HUES48 (cell line): Measurements from ENCODE around the gene GRIK3.

Source experiments
- H3K27ac ChIP-seq: one replicate; pipeline ENCODE4 v1.7.0; 2013; ENCODE audit warnings: low read depth, low read length, inconsistent platforms
- H3K27me3 ChIP-seq: 2 replicates; pipeline ENCODE4 v1.6.1; 2013; ENCODE audit warnings: mild to moderate bottlenecking, low read length; ENCODE audit not compliant: control insufficient read depth, insufficient read depth
- H3K36me3 ChIP-seq: 2 replicates; pipeline ENCODE4 v1.6.1; 2013; ENCODE audit warnings: low read length; ENCODE audit not compliant: control insufficient read depth, insufficient read depth
- H3K4me1 ChIP-seq: 2 replicates; pipeline ENCODE4 v1.6.1; 2013; ENCODE audit warnings: mild to moderate bottlenecking, low read length; ENCODE audit not compliant: control insufficient read depth, insufficient read depth
- H3K4me3 ChIP-seq: 2 replicates; pipeline ENCODE4 v1.5.1; 2013; ENCODE audit warnings: mild to moderate bottlenecking, low read depth, low read length
- H3K9ac ChIP-seq: 2 replicates; pipeline ENCODE4 v1.6.1; 2013; ENCODE audit warnings: mild to moderate bottlenecking, low read depth, low read length, moderate library complexity
- H3K9me3 ChIP-seq: 2 replicates; pipeline ENCODE4 v1.6.1; 2013; ENCODE audit warnings: low read length; ENCODE audit not compliant: control insufficient read depth, insufficient read depth

GRIK3 gene

DNA sequence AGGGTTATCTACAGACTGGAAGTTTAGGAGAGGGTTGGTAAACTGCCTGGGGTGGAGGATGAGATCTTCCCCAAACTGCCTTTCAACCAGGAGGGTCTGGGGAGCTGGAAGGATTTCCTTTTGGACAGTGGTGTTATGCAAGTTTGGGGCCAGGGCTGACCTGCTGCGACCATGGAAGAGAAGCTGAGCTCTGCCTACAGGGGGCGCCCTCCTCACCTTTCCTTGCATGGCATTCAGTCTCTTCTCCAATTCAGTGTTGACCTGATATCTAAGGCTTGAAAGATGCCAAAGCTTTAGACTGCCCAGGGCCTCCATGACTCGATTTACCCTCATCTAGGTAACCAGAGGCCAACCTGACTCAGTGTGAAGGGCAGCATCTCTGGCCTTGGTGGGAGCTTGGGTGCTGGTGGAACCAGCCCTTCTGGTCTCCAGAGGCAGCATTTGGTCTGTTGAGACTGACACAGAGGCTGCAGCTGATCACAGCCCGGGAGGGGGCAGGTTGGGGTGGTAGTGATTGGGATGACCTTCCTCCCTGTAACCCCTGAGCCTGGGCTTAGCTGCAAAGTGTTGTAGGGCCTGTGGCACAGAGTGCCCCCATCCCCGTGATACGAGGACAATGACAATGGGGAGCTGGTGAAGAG, 170.0 kb downstream of the GRIK3 start:
- H3K9me3 ChIP-seq, result no peaks in the 10 kb centered on the region
- H3K36me3 ChIP-seq, result no peaks in the 10 kb centered on the region
- H3K4me3 ChIP-seq, result no peak overlapping the region
- H3K4me1 ChIP-seq, result no peaks in the 10 kb centered on the region
- H3K27ac ChIP-seq, result no peak overlapping the region
- no peaks in the 10 kb centered on the region for H3K27me3 ChIP-seq
- no peak overlapping the region for H3K9ac ChIP-seq

GRCh38 chr1:36863500-36863899, 170.8 kb downstream of the GRIK3 start:
- Histone ChIP-seq H3K9ac (no peak overlapping the region), H3K4me3 (no peak overlapping the region), H3K27ac (no peak overlapping the region), H3K36me3 (no peaks in the 10 kb centered on the region), H3K27me3 (no peaks in the 10 kb centered on the region), H3K9me3 (no peaks in the 10 kb centered on the region), H3K4me1 (no peaks in the 10 kb centered on the region)

DNA sequence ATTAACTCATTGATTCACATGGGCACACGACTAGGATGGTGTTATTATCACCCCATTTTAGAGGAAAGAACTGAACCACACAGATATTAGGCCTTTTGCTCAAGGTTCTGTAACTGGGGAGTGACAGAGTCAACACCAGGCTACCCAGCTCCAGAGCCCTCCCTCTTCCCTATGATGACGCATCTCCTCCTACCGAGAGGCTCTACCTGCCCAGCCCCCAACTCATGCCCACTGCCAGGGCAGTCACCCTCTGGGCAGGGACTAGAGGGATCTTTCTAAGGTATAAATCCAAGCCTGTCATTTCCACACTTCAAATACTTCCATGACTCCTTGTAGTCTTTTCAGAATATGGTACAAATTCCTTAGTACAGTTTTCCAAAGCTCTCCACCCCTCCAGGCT, 171.3 kb downstream of the GRIK3 start:
- Histone ChIP-seq H3K4me3 (no peak overlapping the region), H3K27ac (no peak overlapping the region), H3K9ac (no peak overlapping the region), H3K9me3 (no peaks in the 10 kb centered on the region), H3K4me1 (no peaks in the 10 kb centered on the region; the same call in 1 of the 2 replicates), H3K36me3 (no peaks in the 10 kb centered on the region), H3K27me3 (no peaks in the 10 kb centered on the region)

DNA sequence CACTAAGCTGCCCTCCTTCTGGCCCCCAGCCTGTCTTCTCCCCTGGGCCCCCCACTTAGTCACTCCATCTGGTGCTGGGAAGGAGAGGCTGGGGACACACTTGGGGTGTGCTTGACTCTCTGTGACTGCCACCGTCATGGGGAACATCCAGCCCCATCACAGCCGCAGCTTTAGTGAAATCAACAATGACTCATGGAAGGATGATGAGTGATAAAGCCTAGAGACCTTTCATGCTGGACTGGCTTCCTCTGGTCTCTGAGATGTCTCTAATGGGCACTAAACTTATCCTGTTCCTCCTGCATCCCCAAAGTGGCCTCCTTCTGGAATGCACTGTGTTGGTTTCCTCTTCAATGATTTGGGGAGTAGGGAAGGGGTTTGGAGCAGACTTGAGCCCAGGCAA, 172.9 kb downstream of the GRIK3 start:
- no peak overlapping the region for H3K4me3 ChIP-seq
- no peaks in the 10 kb centered on the region for H3K9me3 ChIP-seq

DNA sequence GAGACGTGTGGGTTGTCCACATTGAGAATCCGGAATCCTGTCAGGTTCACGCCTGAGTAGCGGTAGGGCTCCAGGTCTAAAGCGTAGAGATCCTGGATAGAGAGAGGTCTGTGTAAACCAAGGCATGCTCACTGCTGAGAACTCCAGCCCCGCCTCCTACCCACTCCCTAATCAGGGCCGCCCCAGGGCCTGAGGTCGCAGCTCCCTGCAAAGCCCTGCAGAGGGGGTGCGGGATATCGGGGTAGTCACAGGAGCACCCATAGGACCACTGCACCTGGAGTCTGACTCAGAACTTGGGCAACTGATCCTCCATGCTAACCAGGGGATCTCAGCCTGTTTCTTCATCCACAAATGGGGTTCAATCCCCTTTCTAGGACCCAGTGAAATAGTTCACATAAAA, 174.4 kb downstream of the GRIK3 start:
- Histone ChIP-seq H3K4me1 (peaks cover 21% of the 10 kb centered on the region), H3K9ac (no peak overlapping the region), H3K36me3 (no peaks in the 10 kb centered on the region)

More for the DNA sequence above, 172.9 kb downstream of the GRIK3 start:
- H3K27me3 ChIP-seq, result no peaks in the 10 kb centered on the region
- H3K9ac ChIP-seq, result no peak overlapping the region
- H3K36me3 ChIP-seq, result no peaks in the 10 kb centered on the region
- peaks cover 6% of the 10 kb centered on the region; the same call in 1 of the 2 replicates for H3K4me1 ChIP-seq
- H3K27ac ChIP-seq, result no peak overlapping the region

DNA sequence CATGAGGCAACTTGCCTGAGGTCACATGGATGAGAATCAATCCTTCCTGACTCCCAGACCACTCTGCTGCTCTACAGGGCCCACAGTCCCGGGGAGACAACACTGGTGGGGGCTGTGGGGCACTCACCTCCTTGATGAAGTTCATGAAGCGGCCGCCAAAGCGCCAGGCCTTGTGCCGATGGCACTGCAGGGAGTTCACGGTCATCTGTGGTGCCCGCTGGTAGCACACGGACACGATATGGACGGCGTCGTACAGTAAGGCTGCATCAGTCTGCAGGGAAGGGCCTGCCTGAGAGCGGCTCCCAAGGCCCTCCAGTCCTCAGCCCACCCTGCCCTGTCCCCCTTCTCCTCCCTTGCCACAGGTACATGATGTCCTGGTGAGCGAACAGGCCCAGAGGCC, 175.3 kb downstream of the GRIK3 start:
- Histone ChIP-seq H3K36me3 (no peaks in the 10 kb centered on the region), H3K27me3 (no peaks in the 10 kb centered on the region), H3K4me1 (peaks cover 23% of the 10 kb centered on the region), H3K9ac (no peak overlapping the region), H3K27ac (no peak overlapping the region), H3K9me3 (no peaks in the 10 kb centered on the region), H3K4me3 (no peak overlapping the region)

More for the DNA sequence above, 174.4 kb downstream of the GRIK3 start:
- no peaks in the 10 kb centered on the region for H3K9me3 ChIP-seq
- H3K4me3 ChIP-seq, result no peak overlapping the region
- H3K27me3 ChIP-seq, result no peaks in the 10 kb centered on the region
- H3K27ac ChIP-seq, result no peak overlapping the region

- H3K4me3 ChIP-seq, result no peak overlapping the region
- H3K4me1 ChIP-seq, result peaks cover 23% of the 10 kb centered on the region
- no peaks in the 10 kb centered on the region for H3K36me3 ChIP-seq
- H3K9ac ChIP-seq, result no peak overlapping the region
- H3K27ac ChIP-seq, result no peak overlapping the region
- H3K27me3 ChIP-seq, result no peaks in the 10 kb centered on the region
- no peaks in the 10 kb centered on the region for H3K9me3 ChIP-seq
Observed at GRCh38 chr1:36858553-36858952, 175.8 kb downstream of the GRIK3 start.

- Histone ChIP-seq H3K9me3 (no peaks in the 10 kb centered on the region), H3K4me1 (peaks cover 23% of the 10 kb centered on the region), H3K27me3 (no peaks in the 10 kb centered on the region), H3K4me3 (no peak overlapping the region), H3K27ac (no peak overlapping the region), H3K9ac (no peak overlapping the region), H3K36me3 (no peaks in the 10 kb centered on the region)
Observed at GRCh38 chr1:36857754-36858153, 176.6 kb downstream of the GRIK3 start.

DNA sequence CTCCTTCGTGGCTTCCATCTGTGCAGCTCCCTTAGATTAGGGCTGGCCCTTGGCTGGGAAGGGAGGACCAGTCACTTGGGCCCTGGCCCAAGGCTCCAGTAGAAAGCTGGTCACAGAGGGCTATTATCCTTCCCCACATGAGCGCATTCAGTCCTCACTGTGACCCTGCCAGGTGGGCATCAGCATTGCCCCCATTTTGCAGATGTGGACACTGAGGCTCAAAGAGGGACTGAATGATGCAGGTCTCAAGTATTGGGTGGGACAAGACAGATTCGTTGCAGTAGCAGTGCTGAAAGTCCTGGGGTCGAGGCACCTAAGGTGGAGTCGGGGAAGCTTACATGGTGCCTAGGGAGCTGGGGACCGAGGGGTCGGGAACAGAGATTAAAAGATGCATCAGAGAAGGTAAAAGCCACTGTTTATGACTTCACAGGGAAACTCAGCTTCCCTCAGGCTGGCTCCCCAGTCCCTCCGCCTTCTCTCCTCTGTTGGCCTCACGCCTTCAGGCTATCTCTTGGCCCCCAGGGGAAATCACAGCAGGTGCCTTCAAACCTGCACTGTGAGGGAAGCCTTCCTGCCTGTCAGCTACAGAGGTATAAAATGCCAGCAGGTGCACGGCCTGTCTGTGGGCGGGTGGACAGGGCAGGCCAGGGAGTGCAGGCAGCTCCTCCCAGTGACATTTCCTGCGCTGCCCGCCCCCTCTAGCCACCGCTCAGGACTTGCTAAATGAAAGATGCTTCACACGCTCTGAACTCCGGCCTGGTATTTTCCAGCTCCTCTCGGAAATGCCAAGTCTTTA, 178.4 kb downstream of the GRIK3 start:
- H3K4me1 ChIP-seq, result peaks cover 23% of the 10 kb centered on the region
- H3K27me3 ChIP-seq, result no peaks in the 10 kb centered on the region
- no peak overlapping the region for H3K4me3 ChIP-seq
- no peaks in the 10 kb centered on the region for H3K36me3 ChIP-seq
- H3K9me3 ChIP-seq, result no peaks in the 10 kb centered on the region
- H3K9ac ChIP-seq, result no peak overlapping the region
- no peak overlapping the region for H3K27ac ChIP-seq

- Histone ChIP-seq H3K4me3 (no peak overlapping the region), H3K9me3 (no peaks in the 10 kb centered on the region), H3K27me3 (no peaks in the 10 kb centered on the region), H3K36me3 (no peaks in the 10 kb centered on the region), H3K9ac (no peak overlapping the region), H3K27ac (no peak overlapping the region), H3K4me1 (peaks cover 26% of the 10 kb centered on the region)
Observed at GRCh38 chr1:36853638-36854037, 180.7 kb downstream of the GRIK3 start.

DNA sequence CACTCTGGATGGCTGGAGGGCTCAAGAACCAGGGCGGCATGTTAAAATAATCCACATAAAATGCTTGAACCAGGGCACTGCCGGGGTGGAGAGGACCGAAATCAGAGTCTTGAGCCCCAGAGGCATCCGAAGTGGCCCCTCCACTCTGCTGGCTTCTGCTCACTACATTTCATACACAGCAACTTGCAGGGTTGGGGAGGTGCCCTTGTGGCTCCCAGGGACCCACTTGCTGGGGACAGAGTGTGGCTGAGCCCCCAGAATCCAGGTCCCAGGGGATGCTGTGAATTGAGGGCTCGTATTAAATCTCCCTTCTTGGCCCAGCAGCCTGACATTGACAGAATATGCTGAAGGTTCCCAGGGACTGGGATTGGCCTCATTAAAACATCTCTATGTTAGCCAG, 181.7 kb downstream of the GRIK3 start:
- H3K4me1 ChIP-seq, result peaks cover 28% of the 10 kb centered on the region
- H3K9me3 ChIP-seq, result no peaks in the 10 kb centered on the region
- H3K9ac ChIP-seq, result no peak overlapping the region
- H3K27me3 ChIP-seq, result no peaks in the 10 kb centered on the region
- no peaks in the 10 kb centered on the region for H3K36me3 ChIP-seq
- H3K4me3 ChIP-seq, result no peak overlapping the region
- no peak overlapping the region for H3K27ac ChIP-seq
